Measurements from ENCODE around the gene GJC1. TPM values are rescaled to one million over a fixed set of nuclear protein-coding genes. Genes with fewer than 3 reads are reported as not detected.

GJC1 gene
- total RNA-seq, 1 experiment from 2014 or later = 119 TPM

DNA sequence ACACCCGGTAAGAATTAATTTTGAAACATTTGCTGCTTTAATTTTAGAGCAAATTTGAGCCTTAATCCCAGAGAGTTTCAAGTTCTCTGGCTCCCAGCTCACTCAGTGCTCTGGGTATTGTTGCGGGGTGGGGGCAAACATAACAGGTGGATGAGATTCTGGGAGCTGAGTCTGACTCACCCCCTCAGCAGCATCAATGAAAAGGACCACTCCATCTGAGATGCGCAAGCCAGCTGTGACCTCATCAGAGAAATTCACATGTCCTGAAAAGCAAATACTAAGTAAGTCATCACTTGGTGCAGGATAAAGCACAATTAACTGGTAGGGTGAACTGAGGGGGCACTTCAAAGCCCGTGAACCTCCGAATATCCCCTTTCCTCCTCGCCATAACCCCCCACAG, 49.3 kb upstream of the GJC1 start:
- no peaks in the 10 kb centered on the region for H3K27me3 Mint-ChIP-seq (ENCODE audit: low read depth)
- no peak overlapping the region for H3K14ac ChIP-seq (ENCODE audit: insufficient read depth, low read length)
- H3K9me3 ChIP-seq (ENCODE audit: control insufficient read depth, low read depth, low read length) = no peaks in the 10 kb centered on the region
- H3K79me1 ChIP-seq (ENCODE audit: insufficient read depth, low read depth, low read length, poor library complexity, severe bottlenecking) = no peaks in the 10 kb centered on the region
- no peaks in the 10 kb centered on the region for H3K4me1 Mint-ChIP-seq
- H3K4me2 ChIP-seq (ENCODE audit: insufficient read depth, insufficient read length, low read length) = no peak overlapping the region
- no peak overlapping the region for H3K4me3 Mint-ChIP-seq
- TF ChIP-seq, protein P1, sequence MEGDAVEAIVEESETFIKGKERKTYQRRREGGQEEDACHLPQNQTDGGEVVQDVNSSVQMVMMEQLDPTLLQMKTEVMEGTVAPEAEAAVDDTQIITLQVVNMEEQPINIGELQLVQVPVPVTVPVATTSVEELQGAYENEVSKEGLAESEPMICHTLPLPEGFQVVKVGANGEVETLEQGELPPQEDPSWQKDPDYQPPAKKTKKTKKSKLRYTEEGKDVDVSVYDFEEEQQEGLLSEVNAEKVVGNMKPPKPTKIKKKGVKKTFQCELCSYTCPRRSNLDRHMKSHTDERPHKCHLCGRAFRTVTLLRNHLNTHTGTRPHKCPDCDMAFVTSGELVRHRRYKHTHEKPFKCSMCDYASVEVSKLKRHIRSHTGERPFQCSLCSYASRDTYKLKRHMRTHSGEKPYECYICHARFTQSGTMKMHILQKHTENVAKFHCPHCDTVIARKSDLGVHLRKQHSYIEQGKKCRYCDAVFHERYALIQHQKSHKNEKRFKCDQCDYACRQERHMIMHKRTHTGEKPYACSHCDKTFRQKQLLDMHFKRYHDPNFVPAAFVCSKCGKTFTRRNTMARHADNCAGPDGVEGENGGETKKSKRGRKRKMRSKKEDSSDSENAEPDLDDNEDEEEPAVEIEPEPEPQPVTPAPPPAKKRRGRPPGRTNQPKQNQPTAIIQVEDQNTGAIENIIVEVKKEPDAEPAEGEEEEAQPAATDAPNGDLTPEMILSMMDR (conservative IDR thresholded peaks at IDR 0.05) = no peak
- no peak overlapping the region for H2BK120ac ChIP-seq (ENCODE audit: low read depth, low read length, poor library complexity, severe bottlenecking)
- no peak overlapping the region for H3K18ac ChIP-seq (ENCODE audit: insufficient read length, low read depth, low read length)
- H3K4me1 ChIP-seq (ENCODE audit: insufficient read depth, low read length) = no peaks in the 10 kb centered on the region
- H2BK5ac ChIP-seq (ENCODE audit: insufficient read length, low read length) = no peak overlapping the region
- H2BK12ac ChIP-seq (ENCODE audit: insufficient read length, low read depth, low read length) = no peak overlapping the region
- no CpG with 5 or more reads among the region's 6 CpGs for WGBS (ENCODE audit: extremely low coverage, insufficient read length, low lambda C conversion rate)
- H2BK15ac ChIP-seq (ENCODE audit: low read depth, low read length) = no peak overlapping the region
- H3K79me2 ChIP-seq (ENCODE audit: insufficient read depth, low read length) = no peaks in the 10 kb centered on the region
- no peak for DNase-seq
- no peaks in the 10 kb centered on the region for H4K20me1 ChIP-seq (ENCODE audit: control insufficient read depth, insufficient read depth, insufficient read length)
- no peak overlapping the region for H4K8ac ChIP-seq (replicated peaks; ENCODE audit: insufficient read length, low read depth, low read length)
- no peak overlapping the region for H3K56ac ChIP-seq (ENCODE audit: insufficient read length, low read depth, low read length)
- H4K5ac ChIP-seq (ENCODE audit: insufficient read length, low read depth, low read length) = no peak overlapping the region
- no peak overlapping the region for H3T11ph ChIP-seq (ENCODE audit: low read length)
- no peak overlapping the region for H3K27ac ChIP-seq (ENCODE audit: insufficient read length, low read depth, low read length)
- H2AFZ ChIP-seq (ENCODE audit: low read length) = no peak overlapping the region
- H4K91ac ChIP-seq (ENCODE audit: insufficient read length, low read depth, low read length) = no peak overlapping the region
- H3K23ac ChIP-seq (ENCODE audit: insufficient read length, low read depth, low read length) = no peak overlapping the region
- H3K27me3 ChIP-seq (ENCODE audit: insufficient read depth, low read length) = no peaks in the 10 kb centered on the region
- no peak overlapping the region for H2AK5ac ChIP-seq (ENCODE audit: insufficient read length, low read length)
- H3K9ac ChIP-seq (ENCODE audit: extremely low read depth, insufficient read length, low read length) = no peak overlapping the region
- H3K27ac Mint-ChIP-seq = no peak overlapping the region
- H3K9me3 Mint-ChIP-seq = no peaks in the 10 kb centered on the region
- H3K23me2 ChIP-seq (ENCODE audit: insufficient read length, low read depth, low read length, poor library complexity, severe bottlenecking) = no peaks in the 10 kb centered on the region
- peaks cover 39 to 85% (median 71%) of the 10 kb centered on the region in 3 experiments for H3K36me3 Mint-ChIP-seq (ENCODE audit: insufficient read depth in 1 of 3, low read depth in 3 of 3)
- no peak overlapping the region for H2BK20ac ChIP-seq (ENCODE audit: low read depth, low read length, poor library complexity, severe bottlenecking)
- H3K4ac ChIP-seq (ENCODE audit: low read depth, low read length) = no peak overlapping the region
